HG03460 (cell line): ENCODE data around the gene MCAT.

Experiments used
- ATAC-seq: cut with Tn5 transposase; IDR thresholded peaks from one replicate; pipeline ENCODE4 v1.9.1; 2021; ENCODE audit not compliant: unreplicated experiment

MCAT gene, protein sequence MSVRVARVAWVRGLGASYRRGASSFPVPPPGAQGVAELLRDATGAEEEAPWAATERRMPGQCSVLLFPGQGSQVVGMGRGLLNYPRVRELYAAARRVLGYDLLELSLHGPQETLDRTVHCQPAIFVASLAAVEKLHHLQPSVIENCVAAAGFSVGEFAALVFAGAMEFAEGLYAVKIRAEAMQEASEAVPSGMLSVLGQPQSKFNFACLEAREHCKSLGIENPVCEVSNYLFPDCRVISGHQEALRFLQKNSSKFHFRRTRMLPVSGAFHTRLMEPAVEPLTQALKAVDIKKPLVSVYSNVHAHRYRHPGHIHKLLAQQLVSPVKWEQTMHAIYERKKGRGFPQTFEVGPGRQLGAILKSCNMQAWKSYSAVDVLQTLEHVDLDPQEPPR

DNA sequence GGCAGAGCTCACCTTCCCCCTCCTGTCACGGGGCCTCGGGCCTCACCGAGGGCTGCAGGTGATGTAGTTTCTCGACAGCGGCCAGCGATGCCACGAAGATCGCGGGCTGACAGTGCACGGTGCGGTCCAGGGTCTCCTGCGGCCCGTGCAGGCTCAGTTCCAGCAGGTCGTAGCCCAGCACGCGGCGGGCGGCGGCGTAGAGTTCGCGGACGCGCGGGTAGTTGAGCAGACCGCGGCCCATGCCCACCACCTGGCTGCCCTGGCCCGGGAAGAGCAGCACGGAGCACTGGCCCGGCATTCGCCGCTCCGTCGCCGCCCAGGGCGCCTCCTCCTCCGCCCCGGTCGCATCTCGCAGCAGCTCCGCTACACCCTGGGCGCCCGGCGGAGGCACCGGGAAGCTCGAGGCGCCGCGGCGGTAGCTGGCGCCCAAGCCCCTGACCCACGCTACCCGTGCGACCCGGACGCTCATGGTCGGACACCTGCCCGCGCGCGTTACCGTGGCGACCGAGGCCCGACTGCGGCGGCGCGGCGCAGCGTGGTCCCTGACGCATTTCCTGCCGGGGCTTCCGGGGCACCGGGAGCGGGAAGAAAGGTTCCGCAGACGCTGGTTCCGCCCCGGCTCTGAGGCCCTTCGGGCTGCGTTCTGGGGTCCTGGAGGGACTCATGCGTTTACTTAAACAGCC lies at the start of gene MCAT:
Gene MCAT (minus strand): TSS at position 519 of the 683 bp plus-strand sequence. CDS start 50 bp downstream, at position 469.
- no peak for ATAC-seq

DNA sequence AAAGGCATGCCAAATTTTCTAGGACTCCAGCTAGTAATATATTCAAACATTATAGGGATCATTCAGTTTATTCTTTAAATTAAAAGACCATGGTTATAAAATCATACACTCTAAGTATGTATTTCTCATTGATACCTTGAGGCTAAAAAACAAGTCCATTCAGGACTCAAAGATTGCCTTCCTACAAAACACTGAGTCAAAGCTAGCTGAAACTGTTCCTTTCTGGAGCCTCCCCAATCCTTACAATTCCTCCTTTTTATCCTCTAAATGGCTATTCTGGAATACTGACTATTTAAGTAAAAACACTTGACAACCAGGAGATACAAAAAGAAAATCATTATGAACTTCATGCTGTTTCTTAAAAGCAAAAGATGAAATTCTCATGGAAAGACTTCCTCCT lies 48.6 kb upstream of the MCAT start:
- no peak for ATAC-seq

DNA sequence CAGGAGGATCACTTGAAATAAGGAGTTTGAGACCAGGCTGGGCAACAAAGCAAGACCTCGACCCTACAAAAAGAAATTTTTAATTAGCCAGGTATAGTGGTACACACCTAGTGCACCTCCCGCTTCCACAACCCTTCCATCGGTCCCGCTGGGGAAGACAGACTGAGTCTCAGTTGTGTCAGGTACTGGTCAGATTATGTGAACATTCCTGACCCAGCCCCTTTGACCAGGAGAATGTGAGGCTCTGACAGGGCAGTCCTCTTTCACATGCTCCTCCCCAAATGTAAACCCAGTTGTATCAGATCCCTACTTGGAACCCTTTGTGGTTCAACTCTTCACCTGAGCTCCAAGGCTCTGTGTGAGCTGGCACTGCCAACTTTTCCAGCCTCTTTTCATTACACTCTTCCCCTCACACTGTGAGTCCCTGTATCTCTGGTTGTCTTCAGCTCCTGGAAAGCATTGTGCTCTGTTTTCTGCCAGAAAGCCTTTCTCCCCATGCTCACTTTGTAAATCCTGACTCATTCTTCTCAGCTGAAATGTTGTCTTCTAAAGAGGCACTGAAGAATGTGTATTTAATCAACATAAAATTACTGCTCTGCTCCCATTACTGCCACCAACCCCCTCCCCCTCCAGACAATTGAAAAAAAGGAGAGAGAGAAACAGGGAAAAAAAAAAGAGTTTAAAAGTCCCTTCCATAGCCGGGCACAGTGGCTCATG lies 45.8 kb upstream of the MCAT start:
- no peak for ATAC-seq

DNA sequence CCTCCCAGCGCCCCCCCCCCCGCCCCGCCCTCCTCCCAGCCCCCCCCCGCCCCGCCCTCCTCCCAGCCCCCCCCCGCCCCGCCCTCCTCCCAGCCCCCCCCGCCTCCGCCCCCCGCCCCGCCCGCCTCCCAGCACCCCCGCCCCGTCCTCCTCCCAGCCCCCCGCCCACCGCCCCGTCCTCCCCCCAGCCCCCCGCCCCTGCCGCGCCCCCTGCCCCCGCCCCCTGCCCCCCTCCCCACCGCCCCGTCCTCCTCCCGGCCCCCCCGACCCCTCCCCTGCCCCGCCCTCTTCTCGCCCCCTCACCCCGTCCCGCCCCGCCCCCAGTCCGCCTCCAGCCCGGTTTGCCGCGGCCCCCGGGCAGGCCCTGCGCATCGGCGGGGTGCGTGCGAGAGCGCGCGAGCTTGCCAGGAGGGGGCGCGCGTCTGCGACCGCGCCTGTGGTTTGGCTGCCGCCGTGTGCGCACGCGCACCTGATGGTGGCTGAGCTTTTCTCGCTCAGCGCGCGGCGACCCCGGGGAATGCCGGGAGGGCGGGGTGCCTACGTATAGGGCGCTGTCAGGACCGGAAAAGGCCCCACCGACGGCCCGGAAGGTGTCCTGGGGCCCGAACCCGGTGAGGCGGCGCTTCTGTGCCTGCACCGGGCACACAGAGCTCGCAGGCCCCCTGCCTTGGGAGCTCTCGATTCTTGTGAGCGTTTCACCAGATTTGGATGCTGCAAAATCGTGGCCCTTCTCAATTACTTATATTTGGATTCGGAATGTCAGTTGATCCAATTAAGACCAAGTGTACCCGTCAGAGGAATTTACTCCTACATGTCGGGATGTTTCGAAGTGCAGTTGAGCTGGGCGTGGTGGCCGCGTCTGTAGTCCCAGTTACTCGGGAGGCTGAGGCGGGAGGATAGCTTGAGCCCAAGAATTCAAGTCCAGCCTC lies 44.2 kb upstream of the MCAT start:
- peak; percentile 80 for ATAC-seq

DNA sequence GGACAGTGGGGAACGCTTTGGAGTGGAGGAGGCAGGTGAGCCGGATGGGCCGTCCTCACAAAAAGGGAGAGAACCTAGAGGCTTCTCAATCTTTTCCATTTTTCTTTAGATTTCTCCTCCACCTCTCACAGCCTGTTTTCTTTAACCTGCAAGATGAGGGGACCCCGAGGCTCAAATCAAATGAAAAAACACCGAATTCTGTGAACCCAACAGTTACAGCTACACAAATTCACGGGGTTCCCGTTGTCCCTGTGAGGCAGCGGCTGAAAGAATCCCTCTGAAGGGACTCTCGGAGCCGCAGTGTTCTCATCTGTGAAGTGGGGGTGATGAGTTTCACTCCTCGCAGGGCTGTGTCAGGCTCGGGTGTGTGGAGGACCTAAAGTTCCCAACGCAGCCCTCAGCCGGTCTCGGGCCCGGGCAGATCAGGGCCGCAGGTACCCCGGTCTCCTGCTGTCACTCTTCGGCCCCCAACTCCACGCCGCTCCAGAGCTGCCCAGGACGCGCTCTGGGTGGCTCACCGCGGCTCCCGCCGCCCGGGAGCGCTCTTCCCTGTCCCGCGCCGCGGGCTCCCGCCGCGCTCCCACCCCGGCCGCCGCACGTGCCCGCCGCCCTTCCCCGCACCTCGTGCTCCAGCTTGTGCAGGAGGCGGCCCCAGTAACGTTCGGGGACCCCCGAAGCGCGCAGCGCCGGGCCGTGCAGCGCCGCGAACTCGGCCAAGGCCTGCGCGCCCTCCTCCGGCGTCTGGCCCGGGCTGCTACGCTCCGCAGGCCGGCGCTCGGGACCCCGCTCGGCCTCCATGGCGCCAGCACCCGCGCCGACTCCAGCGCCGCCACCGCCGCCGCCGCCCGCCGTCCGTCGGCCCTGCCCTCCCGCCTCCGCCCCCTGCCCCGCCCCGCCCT lies 43.3 kb upstream of the MCAT start, which contains the start of gene TTLL12:
Gene TTLL12 (minus strand): TSS at position 863 of the 899 bp plus-strand sequence. CDS start 65 bp downstream, at position 798.
- peak; percentile 35 for ATAC-seq

DNA sequence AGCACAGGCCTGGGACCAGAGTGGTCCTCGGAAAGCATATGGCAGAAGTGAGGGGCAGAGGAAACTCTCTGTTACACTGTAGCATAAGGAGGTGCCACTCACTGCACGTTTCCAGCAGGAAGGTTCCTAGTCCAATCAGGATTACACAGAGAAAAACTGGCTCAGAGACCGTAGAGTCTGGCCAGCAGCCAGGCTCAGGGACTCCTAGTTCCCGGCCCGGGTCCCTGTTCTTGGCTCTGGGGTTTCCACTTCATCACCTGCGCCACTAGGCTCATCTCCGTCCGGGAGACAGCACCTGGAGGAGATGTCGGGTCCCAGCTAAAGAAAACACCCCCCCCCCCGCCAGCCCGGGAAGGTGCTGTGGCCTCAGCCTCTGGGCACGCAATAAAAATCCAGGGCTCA lies 42.7 kb upstream of the MCAT start:
- ATAC-seq, result no peak

DNA sequence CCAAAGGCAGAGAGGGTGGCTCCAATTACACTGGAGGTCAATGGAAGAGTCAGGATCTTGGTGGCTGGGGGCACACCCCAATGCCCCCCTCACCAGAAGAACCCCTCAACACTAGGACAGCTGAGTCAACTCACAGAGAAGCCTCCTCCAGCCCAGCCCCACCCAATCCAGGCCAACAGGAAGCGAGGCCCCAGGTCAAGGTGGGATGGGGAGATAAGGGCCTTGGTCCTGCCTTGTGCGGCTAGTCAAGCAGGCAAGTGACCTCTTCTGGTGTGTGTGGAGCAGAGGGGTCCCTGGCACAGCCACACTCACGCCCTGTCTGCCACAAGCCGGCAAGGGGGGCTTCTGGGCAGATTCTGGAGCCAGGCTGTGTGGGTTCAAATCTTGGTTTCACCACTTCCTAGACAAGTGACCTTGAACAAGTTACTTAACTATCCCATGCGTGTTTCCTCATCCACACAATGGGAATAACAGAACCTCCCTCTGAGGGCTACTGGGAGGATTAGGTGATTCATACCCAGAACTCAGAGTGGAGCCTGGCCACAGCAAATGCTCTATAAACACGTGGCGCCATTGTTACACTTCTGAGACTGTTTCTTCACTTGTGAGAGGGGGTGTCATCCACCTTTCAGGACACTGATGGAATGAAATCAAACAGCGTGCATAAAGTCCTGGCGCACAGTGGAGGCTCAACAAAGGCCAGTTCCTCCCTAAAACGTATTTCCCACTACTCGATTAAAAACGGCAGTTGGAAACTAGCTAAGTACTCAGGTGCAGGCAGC lies 40.5 kb upstream of the MCAT start:
- ATAC-seq, result no peak

DNA sequence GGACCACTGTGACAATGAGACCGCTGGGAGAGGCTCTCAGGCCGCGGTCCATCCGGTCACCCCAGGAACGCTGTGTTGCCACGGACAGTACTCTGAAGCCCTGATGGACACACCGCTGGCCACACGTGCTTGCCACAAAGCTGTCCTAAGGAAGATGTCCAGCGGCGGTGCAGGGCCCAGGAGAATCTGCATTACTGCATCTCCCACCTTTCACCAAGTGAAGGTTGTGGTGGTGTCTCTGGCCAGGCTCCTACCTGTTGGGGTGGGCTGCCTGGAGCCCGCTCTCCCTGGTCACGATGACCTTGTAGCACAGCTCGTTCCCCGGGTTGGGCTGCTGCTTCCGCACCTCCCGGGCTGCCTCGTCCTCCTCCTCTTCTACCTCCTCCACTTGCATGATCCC lies 39.5 kb upstream of the MCAT start:
- ATAC-seq, result no peak

DNA sequence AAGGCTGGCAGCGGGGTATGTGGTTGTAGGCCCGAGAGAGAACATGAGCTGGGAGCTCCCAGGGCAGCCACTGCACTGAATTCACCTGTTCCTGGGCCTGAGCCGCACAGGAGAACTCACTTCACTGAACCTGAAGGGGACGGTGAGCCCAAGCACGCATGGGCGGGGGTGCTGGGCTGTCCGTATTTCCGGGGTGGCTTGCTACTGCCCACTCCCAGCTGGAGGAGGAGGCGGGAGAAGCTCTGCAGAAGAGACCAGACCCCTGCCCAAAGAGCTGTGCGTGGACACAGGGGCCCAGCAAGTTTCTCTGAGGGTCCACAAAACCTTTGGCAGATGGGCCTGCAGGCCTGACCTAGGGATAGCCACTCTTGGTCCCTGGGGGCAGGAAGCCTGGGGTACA lies 38.9 kb upstream of the MCAT start:
- ATAC-seq, result no peak

DNA sequence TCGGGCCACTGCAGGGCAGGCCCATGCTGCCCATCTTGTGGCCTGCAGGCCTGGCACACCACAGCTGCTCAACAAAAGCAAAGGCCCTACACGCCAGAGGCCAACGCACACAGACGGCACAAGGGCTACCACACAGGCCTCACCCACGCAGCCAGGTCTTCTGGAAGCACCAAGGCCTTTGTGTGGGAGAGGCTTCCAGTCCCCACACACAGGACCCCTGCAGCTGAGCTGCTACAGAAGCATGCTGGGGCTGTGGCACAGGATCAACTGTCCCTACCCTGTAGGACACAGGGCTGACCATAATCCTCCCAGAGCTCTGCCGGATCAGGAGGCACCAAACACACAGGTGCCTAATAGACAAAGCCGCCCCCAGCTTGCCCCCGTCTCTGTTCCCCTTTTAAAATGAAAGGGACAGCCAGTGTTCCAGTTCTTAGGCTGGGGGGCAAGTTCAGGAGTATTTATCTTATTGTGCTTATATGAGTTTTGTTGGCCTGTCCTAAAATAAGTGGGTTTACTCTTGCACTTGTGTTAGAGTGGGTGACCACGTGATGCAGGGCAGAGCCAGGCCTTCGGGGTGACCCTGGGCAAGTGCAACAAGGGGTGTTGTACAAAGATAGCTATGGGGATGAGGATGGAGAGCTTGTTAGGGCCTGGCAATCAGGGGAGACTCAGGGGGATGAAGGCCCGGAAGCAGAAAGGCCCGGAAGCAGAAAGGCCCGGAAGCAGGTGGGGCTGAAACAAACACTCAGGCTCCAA lies 38.3 kb upstream of the MCAT start:
- ATAC-seq, result no peak

DNA sequence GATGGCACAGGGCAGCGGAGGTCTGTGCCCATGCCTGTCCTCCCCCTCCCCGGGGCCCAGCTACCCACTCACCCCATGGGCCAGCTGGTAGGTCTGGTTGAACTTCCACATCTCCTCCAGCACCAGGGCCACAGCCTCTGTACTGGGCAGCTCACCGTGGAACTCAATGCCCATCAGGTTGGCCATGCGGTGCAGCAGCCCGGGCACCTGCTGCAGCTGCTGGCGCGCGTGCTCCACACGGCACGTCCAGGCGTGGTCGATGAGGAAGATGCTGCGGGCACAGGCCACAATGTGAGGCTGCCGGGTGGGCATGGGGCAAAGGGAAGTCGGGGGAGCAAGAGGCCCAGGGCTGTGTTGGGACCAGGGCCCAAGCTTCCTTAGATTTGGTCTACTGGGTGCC lies 37.5 kb upstream of the MCAT start:
- ATAC-seq, result no peak

DNA sequence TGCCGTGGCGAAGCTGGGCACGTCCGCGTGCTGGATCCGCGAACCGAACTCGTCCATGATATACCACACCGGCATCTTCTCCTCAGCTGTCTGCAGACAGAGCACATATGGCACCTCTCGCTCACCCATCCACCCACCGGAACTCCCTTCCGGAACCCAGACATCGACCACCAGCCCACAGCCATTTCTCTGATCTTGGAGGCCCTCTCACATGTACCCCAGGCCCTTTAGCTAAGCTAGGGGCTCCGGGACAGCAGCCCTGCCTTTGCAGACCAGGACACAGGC lies 36.7 kb upstream of the MCAT start:
- ATAC-seq, result no peak

DNA sequence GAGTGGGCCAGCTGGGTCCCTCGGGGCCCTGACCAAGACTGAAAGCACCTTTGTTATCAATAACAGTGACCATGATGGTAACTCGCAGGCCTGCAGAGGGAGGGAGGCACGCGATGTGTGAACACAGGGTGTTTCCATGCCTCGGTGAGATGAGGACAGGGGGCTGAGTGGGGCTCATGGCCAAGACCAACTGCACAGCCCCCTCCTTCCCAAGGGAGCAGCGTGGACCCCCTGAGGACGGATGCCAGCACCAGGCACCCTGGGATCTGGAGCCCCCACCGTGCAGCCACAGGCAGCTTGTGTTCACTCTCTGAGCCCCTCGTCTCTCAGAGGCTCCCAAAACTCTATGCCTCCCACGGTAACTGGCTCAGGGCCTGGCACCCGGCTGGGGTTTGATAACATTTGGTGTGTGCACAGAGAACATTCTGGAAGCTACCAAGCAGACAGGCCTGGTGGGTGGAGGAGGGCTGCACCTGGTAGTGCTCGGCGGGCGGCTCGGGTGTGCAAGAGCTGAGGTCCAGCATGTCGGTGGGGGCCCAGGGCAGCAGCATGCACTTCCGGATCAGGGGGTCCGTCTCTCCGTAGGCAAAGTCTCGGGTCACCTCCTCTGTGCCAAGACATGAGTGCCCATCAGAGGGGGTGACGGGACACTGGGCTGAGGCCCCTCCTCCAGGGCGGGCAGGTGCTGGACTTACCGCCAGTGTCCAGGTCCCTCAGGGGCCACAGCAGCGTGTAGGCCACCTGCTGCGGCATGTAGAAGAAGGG lies 36.1 kb upstream of the MCAT start:
- no peak for ATAC-seq

DNA sequence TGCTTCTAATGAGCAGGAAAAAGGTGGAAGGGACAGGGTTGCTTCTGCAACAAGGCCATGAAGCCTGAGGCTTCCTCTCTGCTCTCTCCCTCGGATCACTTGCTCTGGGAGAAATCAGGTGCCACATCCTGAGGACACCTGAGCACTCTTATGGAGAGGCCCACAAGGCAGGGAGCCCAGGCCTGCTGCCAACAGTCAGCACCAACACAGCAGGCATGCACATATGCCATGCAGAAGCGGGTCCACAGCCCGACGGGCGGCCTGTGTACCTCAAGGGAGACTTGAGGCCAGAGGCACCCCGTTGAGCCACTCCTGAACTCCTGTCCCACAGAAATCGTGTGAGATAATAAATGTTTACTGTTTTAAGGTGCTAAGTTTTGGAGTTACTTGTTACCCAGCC lies 34.3 kb upstream of the MCAT start:
- no peak for ATAC-seq

DNA sequence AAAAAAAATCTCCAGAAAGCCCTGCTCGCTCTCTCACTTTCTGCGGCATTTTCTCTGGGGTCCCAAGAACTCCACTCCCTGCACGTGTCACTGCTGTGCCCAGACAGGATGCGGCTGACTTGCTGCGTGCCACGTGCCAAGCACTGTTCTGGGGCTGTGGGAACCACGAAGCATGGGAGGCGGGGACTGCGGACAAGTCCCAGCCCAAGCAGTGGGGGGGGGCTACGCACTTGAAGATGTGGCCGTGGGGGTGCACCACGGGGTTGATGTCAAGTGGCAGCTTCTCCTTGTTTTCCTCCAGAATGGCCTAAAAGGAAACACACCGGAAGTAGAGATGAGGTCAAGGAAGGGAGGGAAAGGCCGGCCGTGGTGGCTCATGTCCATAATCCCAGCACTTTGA lies 32.9 kb upstream of the MCAT start:
- ATAC-seq, result no peak

DNA sequence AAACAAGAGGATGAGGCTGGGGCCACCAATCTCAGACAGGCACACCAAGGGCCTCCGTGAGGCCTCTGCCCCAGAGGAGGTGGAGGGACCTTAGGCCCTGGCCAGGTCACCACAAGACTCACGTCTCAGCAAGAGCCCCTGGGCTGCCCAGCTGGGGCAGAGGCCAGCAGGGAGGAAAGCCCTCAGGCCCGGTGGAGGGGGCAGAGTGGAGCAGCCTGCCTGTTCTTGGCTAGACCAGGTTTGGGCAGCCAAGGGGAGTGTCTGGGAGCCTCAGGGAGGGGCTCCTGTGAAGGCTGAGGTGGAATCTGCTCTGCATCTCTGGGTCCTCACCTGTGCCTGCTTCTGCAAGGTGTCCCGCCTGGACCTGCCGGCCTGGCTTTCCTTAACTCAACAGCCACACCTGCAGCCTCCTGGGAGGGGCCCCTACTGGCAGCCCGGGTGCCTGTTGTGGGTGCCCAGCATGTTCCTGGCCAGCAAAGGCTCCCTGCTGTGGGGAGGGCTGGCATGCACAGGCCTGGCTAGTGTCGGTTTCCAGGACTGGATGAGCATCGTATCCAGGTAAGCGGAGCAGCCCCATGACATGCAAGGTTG lies 31.8 kb upstream of the MCAT start:
- ATAC-seq, result no peak

DNA sequence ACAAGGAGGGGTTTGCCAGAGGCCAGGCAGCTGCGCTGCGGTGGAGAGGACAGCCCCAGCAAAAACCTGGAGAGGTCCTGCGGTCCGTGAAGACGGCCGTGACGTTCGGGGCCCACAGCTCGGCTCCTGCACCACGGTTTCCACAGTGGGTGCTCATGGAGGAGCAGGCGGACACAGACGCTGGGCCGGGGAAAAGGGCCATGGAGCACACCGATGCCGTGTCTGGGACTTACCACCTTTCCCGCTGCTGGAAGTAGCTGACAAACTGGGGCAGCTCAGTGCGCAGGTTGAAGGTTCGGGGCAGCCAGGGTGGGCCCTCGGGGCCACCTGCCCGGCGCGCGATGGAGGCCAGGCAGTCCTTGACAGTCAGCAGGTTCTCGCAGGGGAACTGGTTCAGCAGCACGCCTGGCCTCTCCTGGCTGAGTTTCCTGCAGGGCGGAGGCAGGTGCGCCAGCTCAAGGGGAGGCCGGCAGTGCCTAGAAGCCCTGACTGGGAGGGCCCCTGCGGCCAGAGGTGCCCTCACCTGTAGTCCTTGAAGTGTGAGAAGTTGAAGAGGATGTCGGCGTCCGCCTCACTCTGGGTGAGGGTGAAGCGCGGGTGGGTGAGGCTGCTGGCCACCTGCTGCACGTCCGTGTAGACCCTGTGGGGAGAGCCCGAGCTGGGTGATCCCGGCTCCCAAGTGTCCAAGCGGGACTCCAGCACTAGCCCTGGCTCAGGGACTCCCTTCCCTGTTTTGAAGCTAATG lies 30.9 kb upstream of the MCAT start:
- no peak for ATAC-seq
